GM12875 (cell line): Measurements from ENCODE around the gene RBBP5.

Source experiments
- H3K4me3 ChIP-seq: one replicate; pipeline ENCODE4 v1.5.1; 2011; ENCODE audit warnings: low read depth, low read length, control low read depth
- CTCF ChIP-seq: IDR thresholded peaks from 2 replicates; pipeline ENCODE4 v1.5.1; 2011; ENCODE audit warnings: low read depth, mild to moderate bottlenecking, control low read depth, inconsistent platforms, low read length, moderate library complexity, borderline replicate concordance; ENCODE audit not compliant: insufficient read depth

RBBP5 gene

DNA sequence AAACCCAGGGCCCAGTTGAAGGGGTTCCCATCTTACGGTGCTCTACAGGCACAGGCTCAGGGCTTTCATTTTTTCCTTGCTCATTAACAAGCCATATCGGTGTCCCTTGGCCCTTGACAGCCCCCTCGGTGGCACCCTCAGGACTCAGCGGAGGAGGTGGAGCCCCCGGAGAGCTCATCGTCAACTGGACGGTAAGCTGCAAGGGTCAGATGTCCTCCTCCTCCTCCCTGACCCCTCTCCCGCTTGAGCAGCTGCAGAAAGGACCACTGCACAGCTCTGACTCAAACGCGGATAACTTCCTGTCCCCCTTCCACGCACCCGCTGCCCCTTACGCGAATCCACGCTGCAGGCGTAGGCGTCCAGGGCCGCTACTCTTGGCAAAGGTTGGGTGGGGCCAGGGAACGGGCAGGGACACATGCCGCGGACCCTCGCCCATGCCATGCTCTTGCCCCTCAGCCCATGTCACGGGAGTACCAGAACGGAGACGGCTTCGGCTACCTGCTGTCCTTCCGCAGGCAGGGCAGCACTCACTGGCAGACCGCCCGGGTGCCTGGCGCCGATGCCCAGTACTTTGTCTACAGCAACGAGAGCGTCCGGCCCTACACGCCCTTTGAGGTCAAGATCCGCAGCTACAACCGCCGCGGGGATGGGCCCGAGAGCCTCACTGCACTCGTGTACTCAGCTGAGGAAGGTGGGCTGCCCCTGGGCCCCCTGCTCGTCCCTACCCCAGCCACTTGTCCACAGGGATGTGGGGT lies 52.2 kb downstream of the RBBP5 start:
- TF ChIP-seq CTCF: no peak
- no peak overlapping the region for H3K4me3 ChIP-seq

DNA sequence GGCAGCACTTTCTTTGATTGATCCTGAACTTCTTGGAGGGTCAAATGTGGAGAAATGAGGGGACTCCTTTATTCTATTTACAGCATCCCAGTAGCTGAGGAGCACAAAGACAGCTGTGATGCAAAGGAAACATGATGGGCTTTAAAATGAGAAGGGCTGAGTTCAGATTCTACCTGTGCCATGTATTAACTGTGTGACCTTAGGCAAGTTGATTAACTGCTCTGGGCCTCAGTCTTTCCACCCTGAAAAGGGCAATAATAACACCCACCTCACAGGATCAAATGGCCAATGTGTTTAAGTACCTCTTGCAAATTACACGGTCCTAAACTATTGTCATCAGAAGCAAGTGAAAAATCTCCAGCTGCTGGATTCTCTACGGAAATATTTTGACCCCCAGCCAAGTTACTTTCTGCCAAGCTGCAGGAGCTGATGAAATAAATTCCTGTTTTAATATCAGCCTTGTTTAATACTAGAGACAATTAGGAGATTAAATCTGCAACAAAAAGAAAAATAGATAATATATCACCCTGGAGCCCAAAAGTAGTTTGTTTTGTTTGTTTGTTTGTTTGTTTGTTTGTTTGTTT lies 53.2 kb downstream of the RBBP5 start:
- no peak for TF ChIP-seq CTCF
- no peak overlapping the region for H3K4me3 ChIP-seq

DNA sequence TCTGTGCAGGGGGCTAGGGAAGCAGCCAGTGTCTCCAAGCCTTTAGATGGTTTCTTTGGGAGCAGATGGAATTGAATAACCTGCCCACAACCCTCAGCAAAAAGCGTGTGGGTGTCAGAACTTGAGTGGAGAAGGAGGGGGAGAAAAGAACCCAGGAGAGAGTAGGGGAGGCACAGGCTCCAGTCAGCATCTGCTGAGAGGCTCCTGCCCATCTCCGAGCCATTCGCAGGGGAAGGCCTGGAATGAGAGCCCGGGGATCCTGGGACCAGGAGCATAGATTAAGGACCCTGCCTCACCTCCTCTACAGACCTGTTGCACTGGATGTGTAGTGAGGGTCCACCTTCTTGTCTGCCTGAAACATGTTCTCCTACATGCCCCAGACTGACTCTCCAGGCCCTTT lies 53.8 kb downstream of the RBBP5 start:
- H3K4me3 ChIP-seq: no peak overlapping the region
- TF ChIP-seq CTCF: no peak

GRCh38 chr1:205067031-205067430 lies 54.7 kb downstream of the RBBP5 start:
- H3K4me3 ChIP-seq: no peak overlapping the region
- TF ChIP-seq CTCF: no peak

DNA sequence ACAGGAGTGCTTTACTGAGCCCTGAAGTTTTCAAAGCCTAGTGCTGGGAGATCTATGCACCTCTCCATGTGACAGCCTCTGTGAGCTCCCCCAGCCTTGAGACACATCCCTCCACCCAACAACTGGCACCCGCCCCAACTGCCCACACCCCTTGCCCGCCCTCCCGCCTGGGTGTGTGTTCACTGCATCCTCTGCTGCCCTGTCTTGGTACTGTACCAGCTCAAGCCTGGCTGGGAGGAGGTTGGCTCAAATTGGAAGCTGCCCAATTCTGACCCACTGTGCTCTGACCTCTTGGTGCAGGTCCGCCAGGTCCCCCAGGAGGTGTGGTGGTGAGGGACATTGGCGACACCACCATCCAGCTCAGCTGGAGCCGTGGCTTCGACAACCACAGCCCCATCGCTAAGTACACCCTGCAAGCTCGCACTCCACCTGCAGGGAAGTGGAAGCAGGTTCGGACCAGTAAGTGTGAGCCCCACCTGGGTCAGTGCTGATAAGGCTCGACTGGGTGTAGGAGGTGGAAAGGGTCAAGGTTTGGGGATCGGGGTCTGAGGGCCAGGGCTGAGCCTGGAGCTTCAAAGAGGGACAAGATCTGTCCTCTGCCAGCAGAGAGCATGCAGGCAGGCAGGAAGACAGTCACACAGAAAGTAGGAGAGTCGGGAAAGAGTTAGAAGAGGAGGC lies 55.5 kb downstream of the RBBP5 start:
- no peak overlapping the region for H3K4me3 ChIP-seq
- TF ChIP-seq CTCF: no peak

- TF ChIP-seq CTCF: no peak
- no peak overlapping the region for H3K4me3 ChIP-seq
Observed at GRCh38 chr1:205065666-205066065, 56.1 kb downstream of the RBBP5 start.

- no peak for TF ChIP-seq CTCF
- H3K4me3 ChIP-seq: no peak overlapping the region
Observed at GRCh38 chr1:205064741-205065316, 56.9 kb downstream of the RBBP5 start.
